IMR-90 (cell line): Measurements from ENCODE around the gene CLEC3B. TPM values are rescaled to one million over a fixed set of nuclear protein-coding genes. Genes with fewer than 3 reads are reported as not detected.

Source experiments
- ATAC-seq: fragments of 200-7000 bp; cut with Tn5 transposase; 2 replicates; pipeline ENCODE4 v1.9.1; 2020; ENCODE audit warnings: low read depth, mild to moderate bottlenecking, moderate library complexity
- BruUV-seq: library from RNA; stranded (reverse); fragments of 400-500 nt; replicated peaks from 2 replicates; lab custom pipeline; 2021; lab: Mats Ljungman, UMichigan
- CTCF ChIA-PET: fragments of 300-600 bp; formaldehyde crosslinking; extraction: SDS; loops from one replicate; lab custom pipeline; 2021; ENCODE audit warnings: antibody characterized with exemption; lab: Yijun Ruan, JAX
- POLR2A ChIA-PET: fragments of 300-600 bp; sonication (Branson Sonifier 250); formaldehyde crosslinking; loops from one replicate; lab custom pipeline; 2022; ENCODE audit warnings: antibody characterized with exemption; ENCODE audit not compliant: unreplicated experiment; lab: Charles Lee
- DNase-seq: peaks from one replicate; pipeline ENCODE4 v3.0.0; 2013
- H2AFZ ChIP-seq: replicated peaks from 2 replicates; pipeline ENCODE3; 2013; ENCODE audit warnings: low read length, mild to moderate bottlenecking; ENCODE audit not compliant: poor library complexity
- H2AK5ac ChIP-seq: 2 replicates; pipeline ENCODE4 v1.6.1; 2013; ENCODE audit warnings: low read depth, low read length, inconsistent platforms
- H2AK9ac ChIP-seq: replicated peaks from 2 replicates; pipeline ENCODE3; 2013; ENCODE audit warnings: mild to moderate bottlenecking, low read depth, low read length, moderate library complexity; ENCODE audit not compliant: poor library complexity
- H2BK120ac ChIP-seq: 2 replicates; pipeline ENCODE4 v1.6.1; 2013; ENCODE audit warnings: low read depth, low read length, inconsistent platforms
- H2BK15ac ChIP-seq: 3 replicates; pipeline ENCODE4 v1.6.1; 2013; ENCODE audit warnings: low read depth, low read length, inconsistent platforms
- H2BK20ac ChIP-seq: 2 replicates; pipeline ENCODE4 v1.6.1; 2013; ENCODE audit warnings: low read depth, mild to moderate bottlenecking, inconsistent platforms, low read length, moderate library complexity
- H2BK5ac ChIP-seq: 2 replicates; pipeline ENCODE4 v1.6.1; 2013; ENCODE audit warnings: mild to moderate bottlenecking, low read depth, low read length, inconsistent platforms; ENCODE audit not compliant: poor library complexity, severe bottlenecking
- H3K14ac ChIP-seq: replicated peaks from 2 replicates; pipeline ENCODE4 v1.6.1; 2013; ENCODE audit warnings: low read depth, low read length, inconsistent platforms
- H3K18ac ChIP-seq: 2 replicates; pipeline ENCODE4 v1.6.1; 2013; ENCODE audit warnings: low read depth, low read length, control low read depth
- H3K23ac ChIP-seq: 2 replicates; pipeline ENCODE4 v1.6.1; 2013; ENCODE audit warnings: low read depth, low read length, inconsistent platforms
- H3K27ac ChIP-seq: 2 replicates; pipeline ENCODE4 v1.5.1; 2013; ENCODE audit warnings: mild to moderate bottlenecking, control low read depth, low read length; ENCODE audit not compliant: insufficient read depth
- H3K27me3 ChIP-seq: 2 replicates; pipeline ENCODE4 v1.6.1; 2013; ENCODE audit warnings: low read length; ENCODE audit not compliant: control insufficient read depth, insufficient read depth
- H3K36me3 ChIP-seq: 2 replicates; pipeline ENCODE4 v1.6.1; 2013; ENCODE audit warnings: low read length, mixed read lengths; ENCODE audit not compliant: control insufficient read depth, insufficient read depth
- H3K4ac ChIP-seq: 2 replicates; pipeline ENCODE4 v1.6.1; 2013; ENCODE audit warnings: low read depth, low read length, inconsistent platforms
- H3K4me1 ChIP-seq: 2 replicates; pipeline ENCODE4 v1.6.1; 2013; ENCODE audit warnings: low read length, mixed read lengths; ENCODE audit not compliant: control insufficient read depth, insufficient read depth
- H3K4me2 ChIP-seq: 2 replicates; pipeline ENCODE4 v1.6.1; 2013; ENCODE audit warnings: low read depth, mild to moderate bottlenecking, control low read depth, low read length, moderate library complexity
- H3K4me3 ChIP-seq: 2 replicates; pipeline ENCODE4 v1.5.1; 2013; ENCODE audit warnings: low read depth, mild to moderate bottlenecking, control low read depth, low read length, moderate library complexity; ENCODE audit not compliant: insufficient read depth
- H3K56ac ChIP-seq: 2 replicates; pipeline ENCODE4 v1.6.1; 2013; ENCODE audit warnings: low read length, inconsistent platforms; ENCODE audit not compliant: insufficient read depth; ENCODE audit errors: extremely low read depth
- H3K79me1 ChIP-seq, 2 experiments: 2 replicates each; pipeline ENCODE4 v1.6.1; 2013; ENCODE audit warnings: low read length in 2 of 2, inconsistent platforms in 1 of 2, low read depth in 1 of 2
- H3K9ac ChIP-seq: 2 replicates; pipeline ENCODE4 v1.6.1; 2013; ENCODE audit warnings: low read depth, low read length, control low read depth
- H3K9me1 ChIP-seq: 2 replicates; pipeline ENCODE4 v1.6.1; 2013; ENCODE audit warnings: low read length, inconsistent platforms; ENCODE audit not compliant: insufficient read depth
- H3K9me3 ChIP-seq: 2 replicates; pipeline ENCODE4 v1.6.1; 2013; ENCODE audit warnings: low read length; ENCODE audit not compliant: control insufficient read depth, insufficient read depth
- H4K20me1 ChIP-seq: 2 replicates; pipeline ENCODE4 v1.6.1; 2013; ENCODE audit warnings: low read length, inconsistent platforms; ENCODE audit not compliant: insufficient read depth
- H4K5ac ChIP-seq: 2 replicates; pipeline ENCODE4 v1.6.1; 2013; ENCODE audit warnings: mild to moderate bottlenecking, low read depth, low read length, control low read depth
- H4K8ac ChIP-seq, 2 experiments: 2 replicates each; pipeline ENCODE4 v1.6.1; 2013; ENCODE audit warnings: low read depth in 2 of 2, low read length in 2 of 2, control low read depth in 1 of 2, inconsistent platforms in 1 of 2
- H4K91ac ChIP-seq: 2 replicates; pipeline ENCODE4 v1.6.1; 2013; ENCODE audit warnings: low read depth, low read length, inconsistent platforms; ENCODE audit not compliant: insufficient read depth
- BHLHE40 ChIP-seq: fragments of 150-350 bp; IDR thresholded peaks from 2 replicates; pipeline ENCODE4 v1.6.1; 2016; ENCODE audit warnings: mild to moderate bottlenecking, low read depth, low read length
- MAZ ChIP-seq: IDR thresholded peaks from 2 replicates; pipeline ENCODE4 v1.6.1; 2012; ENCODE audit warnings: low read depth, mild to moderate bottlenecking, low read length, improper control_type of control experiment, moderate library complexity, borderline replicate concordance
- NFE2L2 ChIP-seq: fragments of 150-350 bp; IDR thresholded peaks from 2 replicates; pipeline ENCODE4 v1.6.1; 2016; ENCODE audit warnings: low read depth, mild to moderate bottlenecking, low read length
- RAD21 ChIP-seq: IDR thresholded peaks from 2 replicates; pipeline ENCODE4 v1.6.1; 2012; ENCODE audit warnings: low read length, improper control_type of control experiment
- RFX5 ChIP-seq: IDR thresholded peaks from 2 replicates; pipeline ENCODE4 v1.8.0; 2012; ENCODE audit warnings: low read depth, mild to moderate bottlenecking, low read length, moderate library complexity
- WGBS, 2 experiments: methylation state at CpG; one replicate each; pipeline versions ENCODE4 v1.1.5 to v1.1.7; 2013; ENCODE audit warnings: missing lambda C conversion rate in 2 of 2; ENCODE audit not compliant: insufficient read length in 1 of 2; ENCODE audit errors: extremely low coverage in 2 of 2; 5-methylcytosine and 5-hydroxymethylcytosine counted together
- dilution Hi-C: fragments of 300-500 bp; cut with HindIII; formaldehyde crosslinking; loops from one replicate; pipeline ENCODE4 v1.14.3; 2018; ENCODE audit warnings: low sequenced_read_pairs; ENCODE audit not compliant: unreplicated experiment
- in situ Hi-C: fragments of 300-500 bp; cut with MboI; formaldehyde crosslinking; loops from 3 replicates; pipeline ENCODE4 v1.14.3; 2019; ENCODE audit warnings: low sequenced_read_pairs, inconsistent platforms, mixed read lengths
- intact Hi-C: fragments of 100-400 bp; cut with micrococcal nuclease; formaldehyde crosslinking; loops from 2 replicates; pipeline ENCODE4 v1.10.0; 2022
- polyA plus RNA-seq, 3 experiments: library from polyadenylated mRNA; depleted of rRNA; stranded (reverse); fragments of >200 nt; gene quantifications; 2 replicates each; pipeline ENCODE4 v1.2.3, GENCODE V29; 2012; ENCODE audit warnings: low replicate concordance in 1 of 3
- total RNA-seq: library from RNA; depleted of rRNA; stranded (reverse); fragments of >200 nt; gene quantifications from 2 replicates; pipeline ENCODE4 v1.2.3, GENCODE V29; 2012
- TF ChIP-seq, protein P1 (sequence below): fragments of 150-350 bp; IDR thresholded peaks from 2 replicates; pipeline ENCODE4 v1.6.1; 2017; ENCODE audit warnings: mild to moderate bottlenecking, antibody characterized with exemption, low read length, low read depth
- TF ChIP-seq, protein P2 (sequence below): fragments of 150-350 bp; IDR thresholded peaks from 2 replicates; pipeline ENCODE4 v1.6.1; 2016; ENCODE audit warnings: low read depth, mild to moderate bottlenecking, low read length, moderate library complexity, borderline replicate concordance

Gene CLEC3B
- total and polyA plus RNA-seq, 2 of the 4 experiments (the other 2 are of a cell fraction): 3.6 to 13.2 TPM

DNA sequence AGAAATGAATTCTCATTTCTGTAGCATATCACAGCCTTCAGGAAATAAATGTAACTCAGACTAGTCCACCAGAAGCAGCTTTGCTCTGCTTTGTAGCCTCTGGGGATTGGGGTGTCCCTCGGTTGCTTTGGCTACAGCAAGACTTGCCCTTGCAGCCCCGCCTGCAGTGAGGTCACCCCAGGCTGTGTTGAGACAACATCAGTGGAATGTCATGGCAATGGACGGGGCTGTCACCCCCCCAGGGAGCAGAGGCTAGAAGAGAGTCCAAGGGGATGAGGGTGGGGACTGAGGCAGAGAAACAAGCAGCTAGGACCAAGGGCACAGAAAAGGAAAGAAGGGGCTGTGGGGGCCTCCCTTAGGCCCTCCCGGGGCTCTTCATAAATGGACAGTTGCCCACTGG, 854 bp downstream of the CLEC3B start:
- dilution Hi-C loops: loop anchor here (25.0 kb wide), 1 partner anchor 485 kb away; no protein-coding TSS in a partner anchor
- H3K18ac ChIP-seq: no peak overlapping the region
- no peak overlapping the region for H2BK15ac ChIP-seq
- H2AFZ ChIP-seq: peak overlapping the region; percentile 60
- H2BK120ac ChIP-seq: peak overlapping the region; percentile 20; the same call in 1 of the 2 replicates
- intact Hi-C loops: no loop called here
- H3K14ac ChIP-seq: 0 out of 2 replicates have a peak overlapping the region, but pooled peaks have one; percentile 23
- no peak overlapping the region for H2BK20ac ChIP-seq
- H3K4me3 ChIP-seq: no peak overlapping the region
- H4K91ac ChIP-seq: peak overlapping the region; percentile 21; the same call in 1 of the 2 replicates
- H2AK5ac ChIP-seq: peak overlapping the region; percentile 31; the same call in 1 of the 2 replicates
- peak; percentile 29; the same call in 1 of the 2 replicates for TF ChIP-seq MAZ
- TF ChIP-seq, protein P1, sequence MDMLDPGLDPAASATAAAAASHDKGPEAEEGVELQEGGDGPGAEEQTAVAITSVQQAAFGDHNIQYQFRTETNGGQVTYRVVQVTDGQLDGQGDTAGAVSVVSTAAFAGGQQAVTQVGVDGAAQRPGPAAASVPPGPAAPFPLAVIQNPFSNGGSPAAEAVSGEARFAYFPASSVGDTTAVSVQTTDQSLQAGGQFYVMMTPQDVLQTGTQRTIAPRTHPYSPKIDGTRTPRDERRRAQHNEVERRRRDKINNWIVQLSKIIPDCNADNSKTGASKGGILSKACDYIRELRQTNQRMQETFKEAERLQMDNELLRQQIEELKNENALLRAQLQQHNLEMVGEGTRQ: no peak
- TF ChIP-seq BHLHE40: no peak
- no peak for TF ChIP-seq RAD21
- TF ChIP-seq RFX5: no peak
- TF ChIP-seq, protein P2, sequence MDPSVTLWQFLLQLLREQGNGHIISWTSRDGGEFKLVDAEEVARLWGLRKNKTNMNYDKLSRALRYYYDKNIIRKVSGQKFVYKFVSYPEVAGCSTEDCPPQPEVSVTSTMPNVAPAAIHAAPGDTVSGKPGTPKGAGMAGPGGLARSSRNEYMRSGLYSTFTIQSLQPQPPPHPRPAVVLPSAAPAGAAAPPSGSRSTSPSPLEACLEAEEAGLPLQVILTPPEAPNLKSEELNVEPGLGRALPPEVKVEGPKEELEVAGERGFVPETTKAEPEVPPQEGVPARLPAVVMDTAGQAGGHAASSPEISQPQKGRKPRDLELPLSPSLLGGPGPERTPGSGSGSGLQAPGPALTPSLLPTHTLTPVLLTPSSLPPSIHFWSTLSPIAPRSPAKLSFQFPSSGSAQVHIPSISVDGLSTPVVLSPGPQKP: no peak
- no peak for TF ChIP-seq NFE2L2
- CTCF ChIA-PET: interaction anchor here (0.6 to 1.4 kb wide), 2 partner anchors 15 to 143 kb away, joined by 3 to 4 read pairs; no protein-coding TSS in a partner anchor
- H4K20me1 ChIP-seq: no peaks in the 10 kb centered on the region
- no peaks in the 10 kb centered on the region for H3K27me3 ChIP-seq
- no peak overlapping the region for H3K56ac ChIP-seq
- H3K36me3 ChIP-seq: no peaks in the 10 kb centered on the region
- no peak overlapping the region for H3K23ac ChIP-seq
- H2BK5ac ChIP-seq: no peak overlapping the region
- peak overlapping the region; percentile 59 for H2AK9ac ChIP-seq
- POLR2A ChIA-PET: no interaction called here
- H3K9me3 ChIP-seq: no peaks in the 10 kb centered on the region
- H4K5ac ChIP-seq: no peak overlapping the region
- peak overlapping the region in 1 of 2 experiments; percentile 12; a peak in 1 of 4 replicates for H4K8ac ChIP-seq
- H3K4me2 ChIP-seq: no peak overlapping the region
- in situ Hi-C loops: loop anchor here (25.0 kb wide), 1 partner anchor 1060 kb away; no protein-coding TSS in a partner anchor
- H3K9ac ChIP-seq: no peak overlapping the region
- ATAC-seq: peak; percentile 47
- H3K9me1 ChIP-seq: peaks cover 11% of the 10 kb centered on the region
- H3K4me1 ChIP-seq: peaks cover 12% of the 10 kb centered on the region
- H3K79me1 ChIP-seq: no peaks in the 10 kb centered on the region
- H3K27ac ChIP-seq: no peak overlapping the region
- no CpG with 5 or more reads among the region's 4 CpGs for WGBS, 2 experiments
- 0 out of 2 replicates have a peak overlapping the region, but pooled peaks have one; percentile 35 for H3K4ac ChIP-seq
- peak; percentile 34 for DNase-seq
- no TSS peak for BruUV-seq
